Neural progenitor cell (in vitro differentiated cells): Measurements from ENCODE around the gene ZNF575. TPM values are rescaled to one million over a fixed set of nuclear protein-coding genes. Genes with fewer than 3 reads are reported as not detected.

Experiments used
- DNase-seq: peaks from one replicate; pipeline ENCODE4 v3.0.0-alpha.2; 2016; ENCODE audit warnings: low spot score
- H2AFZ ChIP-seq: fragments of 200-600 bp; sonication (generic); replicated peaks from 2 replicates; pipeline ENCODE4 v1.6.1; 2016; ENCODE audit warnings: antibody characterized with exemption
- H3F3A ChIP-seq: fragments of 200-600 bp; sonication (generic); 2 replicates; pipeline ENCODE4 v1.6.1; 2016; ENCODE audit warnings: antibody characterized with exemption, low read depth
- H3K27ac ChIP-seq: fragments of 200-600 bp; sonication (generic); 2 replicates; pipeline ENCODE4 v1.5.1; 2016; ENCODE audit warnings: mild to moderate bottlenecking
- H3K27me3 ChIP-seq: fragments of 200-600 bp; sonication (generic); 2 replicates; pipeline ENCODE4 v1.6.1; 2016; ENCODE audit warnings: mild to moderate bottlenecking, moderate library complexity
- H3K36me3 ChIP-seq: fragments of 200-600 bp; sonication (generic); 2 replicates; pipeline ENCODE4 v1.5.1; 2016
- H3K4me1 ChIP-seq: fragments of 200-600 bp; sonication (generic); 2 replicates; pipeline ENCODE4 v1.6.1; 2016; ENCODE audit warnings: mixed run types
- H3K4me2 ChIP-seq: fragments of 200-600 bp; sonication (generic); 2 replicates; pipeline ENCODE4 v1.6.1; 2016
- H3K4me3 ChIP-seq: fragments of 200-600 bp; sonication (generic); 2 replicates; pipeline ENCODE4 v1.5.1; 2016
- H3K79me2 ChIP-seq: fragments of 200-600 bp; sonication (generic); 2 replicates; pipeline ENCODE4 v1.6.1; 2016; ENCODE audit warnings: low read depth
- H3K9ac ChIP-seq: fragments of 200-600 bp; sonication (generic); 2 replicates; pipeline ENCODE4 v1.6.1; 2016
- H3K9me3 ChIP-seq: fragments of 200-600 bp; sonication (generic); 2 replicates; pipeline ENCODE4 v1.5.1; 2016; ENCODE audit warnings: low read depth
- H4K20me1 ChIP-seq: fragments of 200-600 bp; sonication (generic); 2 replicates; pipeline ENCODE4 v1.6.1; 2016; ENCODE audit warnings: low read depth
- H3K27ac Mint-ChIP-seq: 3 replicates; pipeline ENCODE4 v1.8.0; 2021; ENCODE audit warnings: mixed read lengths
- H3K27me3 Mint-ChIP-seq: 2 replicates; pipeline ENCODE4 v1.8.0; 2022; ENCODE audit warnings: low read depth, mild to moderate bottlenecking, inconsistent platforms, moderate library complexity, mixed read lengths; ENCODE audit not compliant: insufficient read depth
- H3K36me3 Mint-ChIP-seq: 3 replicates; pipeline ENCODE4 v1.8.0; 2021; ENCODE audit warnings: mixed read lengths
- H3K4me1 Mint-ChIP-seq: 3 replicates; pipeline ENCODE4 v1.8.0; 2021; ENCODE audit warnings: mixed read lengths
- H3K4me3 Mint-ChIP-seq: 3 replicates; pipeline ENCODE4 v1.8.0; 2021; ENCODE audit warnings: mild to moderate bottlenecking, moderate library complexity, mixed read lengths
- H3K9me3 Mint-ChIP-seq: 3 replicates; pipeline ENCODE4 v1.8.0; 2020; ENCODE audit warnings: mixed read lengths
- EZH2 ChIP-seq: fragments of 200-600 bp; sonication (generic); IDR thresholded peaks from 2 replicates; pipeline ENCODE4 v1.6.1; 2017; ENCODE audit warnings: antibody characterized with exemption, mild to moderate bottlenecking, moderate library complexity
- EZH2phosphoT487 ChIP-seq: fragments of 200-600 bp; sonication (generic); IDR thresholded peaks from 2 replicates; pipeline ENCODE4 v1.6.1; 2017; ENCODE audit warnings: antibody characterized with exemption
- total RNA-seq: library from RNA; depleted of rRNA; stranded (reverse); fragments of >200 nt; gene quantifications from 2 replicates; pipeline ENCODE4 v1.2.3, GENCODE V29; 2015; ENCODE audit warnings: low replicate concordance
- TF ChIP-seq, protein P1 (sequence below): fragments of 200-600 bp; sonication (generic); IDR thresholded peaks from 2 replicates; pipeline ENCODE4 v1.5.1; 2017; ENCODE audit warnings: antibody characterized with exemption, mild to moderate bottlenecking

ZNF575 gene
- total RNA-seq, 1 donor from 2014 or later: not detected

DNA sequence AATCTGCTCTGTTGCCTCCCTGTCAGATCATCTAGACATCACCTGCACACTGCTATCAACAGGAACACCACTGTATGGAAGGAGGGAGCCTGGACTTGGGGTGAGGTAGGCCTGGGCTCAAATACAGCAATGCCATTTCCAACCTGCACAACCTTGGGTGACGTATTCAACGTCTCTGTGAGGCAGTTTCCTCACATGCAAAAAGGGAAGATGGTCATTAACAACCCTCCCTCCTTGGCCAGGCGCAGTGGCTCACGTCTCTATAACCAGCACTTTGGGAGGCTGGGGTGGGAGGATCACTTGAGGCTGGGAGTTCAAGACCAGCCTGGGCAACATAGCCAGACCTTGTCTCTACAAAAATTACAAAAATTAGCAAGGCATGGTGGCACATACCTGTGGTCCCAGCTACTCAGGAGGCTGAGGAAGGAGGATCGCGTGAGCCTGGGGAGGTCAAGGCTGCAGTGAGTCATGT is 29.3 kb downstream of the ZNF575 start:
- no peak overlapping the region for H3K27ac ChIP-seq
- no peak overlapping the region for H2AFZ ChIP-seq
- H3K9ac ChIP-seq: no peak overlapping the region
- no peaks in the 10 kb centered on the region for H3K9me3 ChIP-seq
- Mint-ChIP-seq H3K4me3 (no peak overlapping the region), H3K9me3 (no peaks in the 10 kb centered on the region), H3K27ac (no peak overlapping the region), H3K27me3 (no peaks in the 10 kb centered on the region), H3K4me1 (no peaks in the 10 kb centered on the region), H3K36me3 (peaks cover 21% of the 10 kb centered on the region)
- no peak overlapping the region for H3K4me2 ChIP-seq
- H3K36me3 ChIP-seq: no peaks in the 10 kb centered on the region
- no peak for DNase-seq
- TF ChIP-seq EZH2phosphoT487 (no peak), EZH2 (no peak)
- TF ChIP-seq, protein P1, sequence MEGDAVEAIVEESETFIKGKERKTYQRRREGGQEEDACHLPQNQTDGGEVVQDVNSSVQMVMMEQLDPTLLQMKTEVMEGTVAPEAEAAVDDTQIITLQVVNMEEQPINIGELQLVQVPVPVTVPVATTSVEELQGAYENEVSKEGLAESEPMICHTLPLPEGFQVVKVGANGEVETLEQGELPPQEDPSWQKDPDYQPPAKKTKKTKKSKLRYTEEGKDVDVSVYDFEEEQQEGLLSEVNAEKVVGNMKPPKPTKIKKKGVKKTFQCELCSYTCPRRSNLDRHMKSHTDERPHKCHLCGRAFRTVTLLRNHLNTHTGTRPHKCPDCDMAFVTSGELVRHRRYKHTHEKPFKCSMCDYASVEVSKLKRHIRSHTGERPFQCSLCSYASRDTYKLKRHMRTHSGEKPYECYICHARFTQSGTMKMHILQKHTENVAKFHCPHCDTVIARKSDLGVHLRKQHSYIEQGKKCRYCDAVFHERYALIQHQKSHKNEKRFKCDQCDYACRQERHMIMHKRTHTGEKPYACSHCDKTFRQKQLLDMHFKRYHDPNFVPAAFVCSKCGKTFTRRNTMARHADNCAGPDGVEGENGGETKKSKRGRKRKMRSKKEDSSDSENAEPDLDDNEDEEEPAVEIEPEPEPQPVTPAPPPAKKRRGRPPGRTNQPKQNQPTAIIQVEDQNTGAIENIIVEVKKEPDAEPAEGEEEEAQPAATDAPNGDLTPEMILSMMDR: no peak
- H3F3A ChIP-seq: no peaks in the 10 kb centered on the region
- H3K79me2 ChIP-seq: no peaks in the 10 kb centered on the region
- H3K4me3 ChIP-seq: no peak overlapping the region
- H4K20me1 ChIP-seq: no peaks in the 10 kb centered on the region
- no peaks in the 10 kb centered on the region for H3K27me3 ChIP-seq
- no peaks in the 10 kb centered on the region for H3K4me1 ChIP-seq

DNA sequence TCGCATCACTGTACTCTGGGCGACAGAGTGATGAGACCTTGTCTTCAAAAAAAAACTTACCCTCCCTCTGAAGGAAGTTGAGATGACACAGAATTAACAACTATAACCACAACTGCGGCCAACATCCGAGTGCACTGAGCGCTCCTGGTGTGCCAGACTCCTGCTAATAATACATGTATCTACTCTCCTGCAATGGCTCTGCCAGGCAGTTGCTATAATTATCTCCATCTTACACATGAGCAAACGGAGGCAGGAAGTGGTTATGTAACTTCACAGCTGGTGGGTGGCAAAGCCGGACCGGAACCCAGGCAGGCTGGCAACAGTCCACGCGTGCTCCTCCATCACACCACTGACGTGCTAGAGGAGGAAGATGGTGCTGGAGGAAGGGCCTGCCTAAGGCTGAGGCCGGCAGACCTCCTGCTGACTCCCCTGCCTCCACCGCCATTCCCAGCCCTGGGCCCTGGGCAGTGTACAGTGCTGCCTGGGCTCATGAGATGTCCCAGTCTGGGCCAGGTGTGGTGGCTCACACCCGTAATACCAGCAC is 29.8 kb downstream of the ZNF575 start:
- H3K79me2 ChIP-seq: no peaks in the 10 kb centered on the region
- H3K27me3 Mint-ChIP-seq: no peaks in the 10 kb centered on the region
- H3K36me3 ChIP-seq: no peaks in the 10 kb centered on the region
- no peak for DNase-seq
- H3K4me3 Mint-ChIP-seq: no peak overlapping the region
- H3K4me2 ChIP-seq: no peak overlapping the region
- H3F3A ChIP-seq: no peaks in the 10 kb centered on the region
- no peak for TF ChIP-seq EZH2
- TF ChIP-seq EZH2phosphoT487: no peak
- TF ChIP-seq, protein P1: no peak
- H3K9ac ChIP-seq: no peak overlapping the region
- H3K27me3 ChIP-seq: no peaks in the 10 kb centered on the region
- no peaks in the 10 kb centered on the region for H3K9me3 Mint-ChIP-seq
- H3K9me3 ChIP-seq: no peaks in the 10 kb centered on the region
- no peak overlapping the region for H2AFZ ChIP-seq
- H3K4me1 ChIP-seq: no peaks in the 10 kb centered on the region
- H3K4me3 ChIP-seq: no peak overlapping the region
- H3K36me3 Mint-ChIP-seq: peaks cover 21% of the 10 kb centered on the region
- H3K4me1 Mint-ChIP-seq: no peaks in the 10 kb centered on the region
- no peaks in the 10 kb centered on the region for H4K20me1 ChIP-seq
- H3K27ac ChIP-seq: no peak overlapping the region
- H3K27ac Mint-ChIP-seq: no peak overlapping the region

DNA sequence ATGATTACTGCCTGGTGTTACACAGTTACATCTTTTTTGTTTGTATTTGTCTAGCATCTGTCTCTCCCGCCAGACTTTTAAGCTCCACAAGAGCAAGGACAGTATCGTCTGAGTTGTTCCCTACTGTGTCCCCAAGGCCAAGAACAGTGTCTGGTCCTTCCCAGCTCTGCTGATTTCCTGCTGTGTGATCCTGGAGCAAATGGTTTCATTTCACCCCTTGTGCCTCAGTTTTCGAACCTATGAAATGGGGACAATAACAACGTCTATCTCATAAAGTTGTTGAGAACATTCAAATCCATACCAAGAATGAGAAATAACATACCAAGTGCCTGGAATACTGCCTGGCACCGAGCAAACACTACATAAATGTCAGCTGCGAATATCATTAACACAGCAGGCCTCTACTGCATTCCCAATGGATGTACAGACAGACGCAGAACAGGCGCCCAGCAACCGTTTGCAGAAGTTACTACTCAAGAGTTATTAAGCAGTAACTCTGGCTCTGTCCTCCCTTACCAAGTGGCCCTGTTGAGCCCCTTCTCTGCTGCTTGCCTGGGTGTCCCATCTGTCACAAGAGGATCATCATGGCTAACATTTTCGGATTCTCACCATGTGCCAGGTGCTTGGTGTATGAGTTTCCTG is 30.9 kb downstream of the ZNF575 start:
- no peak overlapping the region for H3K27ac Mint-ChIP-seq
- DNase-seq: no peak

More for the DNA sequence above, 30.9 kb downstream of the ZNF575 start:
- H3K27ac ChIP-seq: no peak overlapping the region
- no peaks in the 10 kb centered on the region for H3K4me1 ChIP-seq
- H3K4me2 ChIP-seq: no peak overlapping the region
- peaks cover 21% of the 10 kb centered on the region for H3K36me3 Mint-ChIP-seq
- no peak for TF ChIP-seq EZH2phosphoT487
- TF ChIP-seq, protein P1: no peak
- no peak for TF ChIP-seq EZH2
- no peaks in the 10 kb centered on the region for H3K27me3 Mint-ChIP-seq
- H3K9ac ChIP-seq: no peak overlapping the region
- H3K9me3 ChIP-seq: no peaks in the 10 kb centered on the region
- H3K9me3 Mint-ChIP-seq: no peaks in the 10 kb centered on the region
- H3F3A ChIP-seq: no peaks in the 10 kb centered on the region
- no peak overlapping the region for H3K4me3 ChIP-seq
- H3K4me1 Mint-ChIP-seq: no peaks in the 10 kb centered on the region
- H2AFZ ChIP-seq: no peak overlapping the region
- H3K4me3 Mint-ChIP-seq: no peak overlapping the region
- H3K79me2 ChIP-seq: no peaks in the 10 kb centered on the region
- H4K20me1 ChIP-seq: no peaks in the 10 kb centered on the region
- H3K36me3 ChIP-seq: no peaks in the 10 kb centered on the region
- no peaks in the 10 kb centered on the region for H3K27me3 ChIP-seq
